Measurements from ENCODE around the gene HARBI1. TPM values are rescaled to one million over a fixed set of nuclear protein-coding genes. Genes with fewer than 3 reads are reported as not detected.

Gene HARBI1
- total and polyA plus RNA-seq, 9 of the 15 experiments (the other 6 are each of a cell fraction or from before 2014, with no cell fraction given), result 3.5 to 8.4 (median 5.5) TPM

- no peak for TF ChIP-seq PBX2 (CRISPR knock-in tag; IDR thresholded peaks at IDR 0.05; ENCODE audit: low read depth)
- 0 out of 2 replicates have a peak, but pooled peaks have one; percentile 4 for TF ChIP-seq PBX2 (tag; conservative IDR thresholded peaks at IDR 0.05; ENCODE audit: low read depth)
- no peak for TF ChIP-seq NFYB (IDR thresholded peaks at IDR 0.05; ENCODE audit: extremely low read depth, insufficient read length)
- TF ChIP-seq GTF2F1 (IDR thresholded peaks at IDR 0.05; ENCODE audit: low read depth, low read length), result no peak
- peak; percentile 89 for TF ChIP-seq JUN (IDR thresholded peaks at IDR 0.05; ENCODE audit: borderline replicate concordance, low read depth, low read length)
- TF ChIP-seq JUN (CRISPR knock-in tag; IDR thresholded peaks at IDR 0.05; ENCODE audit: borderline replicate concordance), result no peak
- TF ChIP-seq ZBTB40 (IDR thresholded peaks at IDR 0.05), result peak; percentile 88
- TF ChIP-seq ZBTB40 (CRISPR knock-in tag; IDR thresholded peaks at IDR 0.05), result no peak
- no peak for TF ChIP-seq NFIX (CRISPR knock-in tag; IDR thresholded peaks at IDR 0.05; ENCODE audit: low read depth)
- TF ChIP-seq PHF21A (IDR thresholded peaks at IDR 0.05; ENCODE audit: borderline replicate concordance, low read depth), result no peak
- TF ChIP-seq NKRF (IDR thresholded peaks at IDR 0.05; ENCODE audit: borderline replicate concordance), result no peak
- no peak for TF ChIP-seq CHD4 (IDR thresholded peaks at IDR 0.05; ENCODE audit: insufficient read depth, insufficient replicate concordance, low read depth, low read length, poor library complexity, severe bottlenecking)
Observed at GRCh38 chr11:46554213-46555147, 62.5 kb downstream of the HARBI1 start (continued).

All from K562 (cell line).